ENCODE results near the gene ITGAD.

DNA sequence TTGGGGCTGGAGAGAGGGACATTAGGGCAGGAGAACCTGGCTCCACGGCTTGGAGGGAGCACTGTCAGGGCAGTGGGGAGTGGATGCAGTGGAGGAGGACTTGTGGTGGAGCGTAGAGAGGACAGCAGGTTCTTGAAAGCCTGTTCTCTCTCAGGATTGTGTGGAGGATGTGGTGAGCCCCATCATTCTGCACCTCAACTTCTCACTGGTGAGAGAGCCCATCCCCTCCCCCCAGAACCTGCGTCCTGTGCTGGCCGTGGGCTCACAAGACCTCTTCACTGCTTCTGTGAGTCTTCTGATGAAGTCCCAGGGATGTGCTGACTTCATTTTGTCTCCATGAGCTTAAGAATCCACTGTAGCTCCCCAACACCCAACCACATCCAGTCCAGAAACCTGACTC is 21.6 kb downstream of the ITGAD start:
- TF ChIP-seq, protein P1, sequence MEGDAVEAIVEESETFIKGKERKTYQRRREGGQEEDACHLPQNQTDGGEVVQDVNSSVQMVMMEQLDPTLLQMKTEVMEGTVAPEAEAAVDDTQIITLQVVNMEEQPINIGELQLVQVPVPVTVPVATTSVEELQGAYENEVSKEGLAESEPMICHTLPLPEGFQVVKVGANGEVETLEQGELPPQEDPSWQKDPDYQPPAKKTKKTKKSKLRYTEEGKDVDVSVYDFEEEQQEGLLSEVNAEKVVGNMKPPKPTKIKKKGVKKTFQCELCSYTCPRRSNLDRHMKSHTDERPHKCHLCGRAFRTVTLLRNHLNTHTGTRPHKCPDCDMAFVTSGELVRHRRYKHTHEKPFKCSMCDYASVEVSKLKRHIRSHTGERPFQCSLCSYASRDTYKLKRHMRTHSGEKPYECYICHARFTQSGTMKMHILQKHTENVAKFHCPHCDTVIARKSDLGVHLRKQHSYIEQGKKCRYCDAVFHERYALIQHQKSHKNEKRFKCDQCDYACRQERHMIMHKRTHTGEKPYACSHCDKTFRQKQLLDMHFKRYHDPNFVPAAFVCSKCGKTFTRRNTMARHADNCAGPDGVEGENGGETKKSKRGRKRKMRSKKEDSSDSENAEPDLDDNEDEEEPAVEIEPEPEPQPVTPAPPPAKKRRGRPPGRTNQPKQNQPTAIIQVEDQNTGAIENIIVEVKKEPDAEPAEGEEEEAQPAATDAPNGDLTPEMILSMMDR (conservative IDR thresholded peaks at IDR 0.05; ENCODE audit: low read length) = no peak
- TF ChIP-seq EZH2phosphoT487 (IDR thresholded peaks at IDR 0.05; ENCODE audit: borderline replicate concordance) = no peak

Measured in Loucy (cell line).